HEK293 (cell line): ENCODE data around the gene RAB20.

ENCODE experiments used
- CTCF ChIA-PET: fragments of 350-600 bp; formaldehyde crosslinking; extraction: SDS; loops from one replicate; lab custom pipeline; 2021; ENCODE audit warnings: antibody characterized with exemption; lab: Yijun Ruan, JAX
- POLR2A ChIA-PET: fragments of 300-600 bp; formaldehyde crosslinking; extraction: SDS; loops from one replicate; lab custom pipeline; 2020; ENCODE audit warnings: antibody characterized with exemption, inconsistent platforms; lab: Yijun Ruan, JAX
- H3K27ac ChIP-seq: fragments of 200-500 bp; sonication (Bioruptor generic); 2 replicates; pipeline ENCODE4 v1.5.1; 2014; ENCODE audit warnings: low read depth, low read length, control low read depth, inconsistent platforms; ENCODE audit errors: extremely low read depth
- H3K36me3 ChIP-seq, 2 experiments: fragments of 200-500 bp in 1 of 2; sonication (Bioruptor generic) in 1 of 2; 1 replicate in 1 of 2; 2 replicates in 1 of 2; pipeline ENCODE4 v1.5.1; 2014 to 2017; ENCODE audit warnings: inconsistent platforms in 2 of 2, low read length in 2 of 2; ENCODE audit not compliant: control insufficient read depth in 2 of 2, insufficient read depth in 1 of 2
- H3K4me1 ChIP-seq: fragments of 200-500 bp; sonication (Bioruptor generic); 2 replicates; pipeline ENCODE4 v1.5.1; 2014; ENCODE audit warnings: mild to moderate bottlenecking, low read length, inconsistent platforms; ENCODE audit not compliant: control insufficient read depth, insufficient read depth
- H3K4me3 ChIP-seq: 2 replicates; pipeline ENCODE4 v1.5.1; 2011; ENCODE audit warnings: low read depth, mild to moderate bottlenecking, control low read depth, low read length, moderate library complexity
- H3K9me3 ChIP-seq: fragments of 200-500 bp; sonication (Bioruptor generic); 2 replicates; pipeline ENCODE4 v1.5.1; 2014; ENCODE audit warnings: low read depth, low read length, inconsistent platforms; ENCODE audit not compliant: control insufficient read depth, insufficient read depth
- KLF9 ChIP-seq: fragments of 450-650 bp; formaldehyde crosslinking; IDR thresholded peaks from 2 replicates; pipeline ENCODE4 v1.5.1; 2016; ENCODE audit warnings: missing biosample characterization, missing genetic modification characterization, low read depth
- ZNF155 ChIP-seq: fragments of 450-650 bp; formaldehyde crosslinking; IDR thresholded peaks from 2 replicates; pipeline ENCODE4 v1.5.1; 2016; ENCODE audit warnings: missing biosample characterization, missing genetic modification characterization
- ZNF16 ChIP-seq: fragments of 450-650 bp; formaldehyde crosslinking; IDR thresholded peaks from 2 replicates; pipeline ENCODE4 v1.5.1; 2016; ENCODE audit warnings: low read depth, missing biosample characterization, missing genetic modification characterization
- ZNF223 ChIP-seq: fragments of 450-650 bp; formaldehyde crosslinking; IDR thresholded peaks from 2 replicates; pipeline ENCODE4 v1.5.1; 2016; ENCODE audit warnings: missing biosample characterization, missing genetic modification characterization
- ZNF266 ChIP-seq: fragments of 450-650 bp; formaldehyde crosslinking; IDR thresholded peaks from 2 replicates; pipeline ENCODE4 v1.5.1; 2016; ENCODE audit warnings: missing biosample characterization, missing genetic modification characterization, low read depth
- ZNF514 ChIP-seq: fragments of 450-650 bp; formaldehyde crosslinking; IDR thresholded peaks from 2 replicates; pipeline ENCODE4 v1.5.1; 2016; ENCODE audit warnings: missing biosample characterization, missing genetic modification characterization
- ZNF623 ChIP-seq: fragments of 450-650 bp; formaldehyde crosslinking; IDR thresholded peaks from 2 replicates; pipeline ENCODE4 v1.5.1; 2016; ENCODE audit warnings: missing biosample characterization, missing genetic modification characterization
- ZNF704 ChIP-seq: fragments of 450-650 bp; formaldehyde crosslinking; IDR thresholded peaks from 2 replicates; pipeline ENCODE4 v1.5.1; 2016; ENCODE audit warnings: missing biosample characterization, missing genetic modification characterization
- ZSCAN18 ChIP-seq: fragments of 450-650 bp; formaldehyde crosslinking; IDR thresholded peaks from 2 replicates; pipeline ENCODE4 v1.5.1; 2016; ENCODE audit warnings: missing biosample characterization, missing genetic modification characterization
- TF ChIP-seq, protein P1 (sequence below): fragments of 450-650 bp; formaldehyde crosslinking; IDR thresholded peaks from 2 replicates; pipeline ENCODE4 v1.5.1; 2016; ENCODE audit warnings: missing biosample characterization, missing genetic modification characterization
- TF ChIP-seq, protein P2 (sequence below): fragments of 450-650 bp; formaldehyde crosslinking; IDR thresholded peaks from 2 replicates; pipeline ENCODE4 v1.5.1; 2016; ENCODE audit warnings: missing biosample characterization, missing genetic modification characterization
- TF ChIP-seq, protein P3 (sequence below): fragments of 450-650 bp; formaldehyde crosslinking; IDR thresholded peaks from 2 replicates; pipeline ENCODE4 v1.5.1; 2016; ENCODE audit warnings: missing biosample characterization, missing genetic modification characterization

Gene RAB20

GRCh38 chr13:110540871-110541525, 20.5 kb downstream of the RAB20 start:
- no peak overlapping the region for H3K4me3 ChIP-seq
- ChIA-PET CTCF (no interaction called here), POLR2A (no interaction called here)
- H3K9me3 ChIP-seq: no peaks in the 10 kb centered on the region
- no peaks in the 10 kb centered on the region for H3K36me3 ChIP-seq
- H3K27ac ChIP-seq: no peak overlapping the region
- no peaks in the 10 kb centered on the region for H3K4me1 ChIP-seq
- TF ChIP-seq, protein P1, sequence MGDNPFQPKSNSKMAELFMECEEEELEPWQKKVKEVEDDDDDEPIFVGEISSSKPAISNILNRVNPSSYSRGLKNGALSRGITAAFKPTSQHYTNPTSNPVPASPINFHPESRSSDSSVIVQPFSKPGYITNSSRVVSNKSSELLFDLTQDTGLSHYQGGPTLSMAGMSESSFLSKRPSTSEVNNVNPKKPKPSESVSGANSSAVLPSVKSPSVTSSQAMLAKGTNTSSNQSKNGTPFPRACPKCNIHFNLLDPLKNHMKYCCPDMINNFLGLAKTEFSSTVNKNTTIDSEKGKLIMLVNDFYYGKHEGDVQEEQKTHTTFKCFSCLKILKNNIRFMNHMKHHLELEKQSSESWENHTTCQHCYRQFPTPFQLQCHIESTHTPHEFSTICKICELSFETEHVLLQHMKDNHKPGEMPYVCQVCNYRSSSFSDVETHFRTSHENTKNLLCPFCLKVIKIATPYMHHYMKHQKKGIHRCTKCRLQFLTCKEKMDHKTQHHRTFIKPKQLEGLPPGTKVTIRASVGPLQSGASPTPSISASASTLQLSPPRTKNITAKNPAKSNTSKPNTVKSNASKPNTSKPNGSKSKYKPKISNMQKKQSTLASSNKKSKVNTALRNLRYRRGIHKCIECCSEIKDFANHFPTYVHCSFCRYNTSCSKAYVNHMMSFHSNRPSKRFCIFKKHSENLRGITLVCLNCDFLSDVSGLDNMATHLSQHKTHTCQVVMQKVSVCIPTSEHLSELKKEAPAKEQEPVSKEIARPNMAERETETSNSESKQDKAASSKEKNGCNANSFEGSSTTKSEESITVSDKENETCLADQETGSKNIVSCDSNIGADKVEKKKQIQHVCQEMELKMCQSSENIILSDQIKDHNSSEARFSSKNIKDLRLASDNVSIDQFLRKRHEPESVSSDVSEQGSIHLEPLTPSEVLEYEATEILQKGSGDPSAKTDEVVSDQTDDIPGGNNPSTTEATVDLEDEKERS: no peak
- no peak for TF ChIP-seq KLF9 (tag by site-specific recombination)
- TF ChIP-seq, protein P2, sequence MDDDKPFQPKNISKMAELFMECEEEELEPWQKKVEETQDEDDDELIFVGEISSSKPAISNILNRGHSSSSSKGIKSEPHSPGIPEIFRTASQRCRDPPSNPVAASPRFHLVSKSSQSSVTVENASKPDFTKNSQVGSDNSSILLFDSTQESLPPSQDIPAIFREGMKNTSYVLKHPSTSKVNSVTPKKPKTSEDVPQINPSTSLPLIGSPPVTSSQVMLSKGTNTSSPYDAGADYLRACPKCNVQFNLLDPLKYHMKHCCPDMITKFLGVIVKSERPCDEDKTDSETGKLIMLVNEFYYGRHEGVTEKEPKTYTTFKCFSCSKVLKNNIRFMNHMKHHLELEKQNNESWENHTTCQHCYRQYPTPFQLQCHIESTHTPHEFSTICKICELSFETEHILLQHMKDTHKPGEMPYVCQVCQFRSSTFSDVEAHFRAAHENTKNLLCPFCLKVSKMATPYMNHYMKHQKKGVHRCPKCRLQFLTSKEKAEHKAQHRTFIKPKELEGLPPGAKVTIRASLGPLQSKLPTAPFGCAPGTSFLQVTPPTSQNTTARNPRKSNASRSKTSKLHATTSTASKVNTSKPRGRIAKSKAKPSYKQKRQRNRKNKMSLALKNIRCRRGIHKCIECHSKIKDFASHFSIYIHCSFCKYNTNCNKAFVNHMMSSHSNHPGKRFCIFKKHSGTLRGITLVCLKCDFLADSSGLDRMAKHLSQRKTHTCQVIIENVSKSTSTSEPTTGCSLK (tag by site-specific recombination): no peak

GRCh38 chr13:110539894-110540293, 21.6 kb downstream of the RAB20 start:
- ChIA-PET CTCF (interaction anchor here (0.6 kb wide), 1 partner anchor 12 kb away, joined by 3 read pairs; no protein-coding TSS in a partner anchor), POLR2A (no interaction called here)
- no peak overlapping the region for H3K4me3 ChIP-seq
- H3K27ac ChIP-seq: no peak overlapping the region
- H3K36me3 ChIP-seq: no peaks in the 10 kb centered on the region
- TF ChIP-seq ZNF704 (tag by site-specific recombination) (no peak), ZNF266 (tag by site-specific recombination) (no peak), ZNF16 (tag by site-specific recombination) (no peak), ZNF623 (tag by site-specific recombination) (no peak), ZNF514 (tag by site-specific recombination) (no peak), ZNF155 (tag by site-specific recombination) (no peak), ZNF223 (tag by site-specific recombination) (no peak), ZSCAN18 (no peak)
- TF ChIP-seq, protein P3, sequence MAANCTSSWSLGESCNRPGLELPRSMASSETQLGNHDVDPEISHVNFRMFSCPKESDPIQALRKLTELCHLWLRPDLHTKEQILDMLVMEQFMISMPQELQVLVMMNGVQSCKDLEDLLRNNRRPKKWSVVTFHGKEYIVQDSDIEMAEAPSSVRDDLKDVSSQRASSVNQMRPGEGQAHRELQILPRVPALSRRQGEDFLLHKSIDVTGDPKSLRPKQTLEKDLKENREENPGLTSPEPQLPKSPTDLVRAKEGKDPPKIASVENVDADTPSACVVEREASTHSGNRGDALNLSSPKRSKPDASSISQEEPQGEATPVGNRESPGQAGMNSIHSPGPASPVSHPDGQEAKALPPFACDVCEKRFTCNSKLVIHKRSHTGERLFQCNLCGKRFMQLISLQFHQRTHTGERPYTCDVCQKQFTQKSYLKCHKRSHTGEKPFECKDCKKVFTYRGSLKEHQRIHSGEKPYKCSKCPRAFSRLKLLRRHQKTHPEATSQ (tag by site-specific recombination): no peak
- no peaks in the 10 kb centered on the region for H3K4me1 ChIP-seq
- no peaks in the 10 kb centered on the region for H3K9me3 ChIP-seq
